GM23248 (cell line): ENCODE results near the gene ADAMTS10.

Source experiments
- EZH2 ChIP-seq: fragments of 200-600 bp; sonication (generic); IDR thresholded peaks from 2 replicates; pipeline ENCODE4 v1.6.1; 2018; ENCODE audit warnings: antibody characterized with exemption, mild to moderate bottlenecking; ENCODE audit not compliant: insufficient read depth, poor library complexity, severe bottlenecking
- EZH2phosphoT487 ChIP-seq: fragments of 200-600 bp; sonication (generic); IDR thresholded peaks from 2 replicates; pipeline ENCODE4 v1.6.1; 2018; ENCODE audit warnings: antibody characterized with exemption, moderate library complexity, mild to moderate bottlenecking, low read depth; ENCODE audit not compliant: insufficient read depth

DNA sequence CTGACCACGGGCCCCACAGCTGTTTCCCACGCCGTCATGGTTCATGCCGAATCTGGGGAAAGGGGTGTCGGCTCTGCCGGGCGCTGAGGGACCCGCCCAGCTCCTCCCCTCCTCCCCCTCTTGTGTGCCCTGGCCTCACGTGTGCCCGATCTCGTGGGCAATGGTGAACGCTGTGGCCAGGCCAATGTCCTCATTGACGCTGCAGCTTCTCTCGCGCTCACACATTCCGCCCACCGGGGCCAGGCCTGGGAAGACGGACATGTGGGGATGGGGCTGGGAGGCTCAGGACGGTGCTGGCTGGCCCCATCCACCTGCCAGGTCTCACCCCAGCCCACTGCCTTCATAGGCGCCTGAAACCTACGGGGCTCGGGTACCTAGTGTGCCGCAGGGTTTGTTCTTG is 14.3 kb downstream of the ADAMTS10 start:
- TF ChIP-seq EZH2, result no peak
- TF ChIP-seq EZH2phosphoT487, result no peak
